ENCODE results near the gene ACTN1. TPM values are rescaled to one million over a fixed set of nuclear protein-coding genes. Genes with fewer than 3 reads are reported as not detected.
A peak's percentile ranks its signal among the peaks of the same experiment; 100 is the strongest.
"Not testable (repeated sequence)": the region's sequence is repeated elsewhere in the genome, so short reads cannot be mapped to it uniquely, and the experiment has no call there.

The ACTN1 gene
- total RNA-seq, 2 experiments from 2014 or later, result 70.6 to 72.2 TPM

DNA sequence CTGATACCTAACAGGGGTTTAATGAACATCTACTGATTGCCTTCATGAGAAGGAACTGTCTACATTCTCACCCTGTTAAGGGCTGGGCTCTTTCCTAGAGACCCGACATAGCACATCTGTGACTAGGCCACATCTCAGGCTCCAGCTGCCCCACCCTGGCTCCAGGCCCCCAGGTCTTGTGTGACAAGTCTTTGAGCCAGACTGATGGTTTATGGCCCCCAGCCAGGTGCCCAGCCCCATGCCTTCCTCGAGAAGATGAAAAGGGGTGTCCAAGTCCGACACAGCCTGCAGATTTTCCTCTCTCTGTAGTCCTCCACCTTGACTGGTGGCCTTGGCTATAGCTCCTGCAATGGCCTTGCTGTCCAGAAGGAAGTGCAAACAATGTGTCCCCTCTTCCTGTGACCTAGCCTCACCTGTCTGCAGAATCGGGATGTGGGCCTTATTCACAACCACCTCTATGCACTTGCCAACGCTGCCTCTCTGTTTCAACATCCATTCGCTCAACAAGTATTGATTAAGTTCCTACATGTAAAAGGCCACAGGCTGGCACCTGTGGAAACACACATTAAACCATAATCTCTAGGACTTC, 4.2 kb downstream of the ACTN1 start:
- no peak overlapping the region for H3K4me3 Mint-ChIP-seq
- CTCF ChIA-PET, result interaction anchor here (1.2 kb wide), 1 partner anchor 63 kb away, joined by 3 read pairs; no protein-coding TSS in a partner anchor
- peaks cover 47% of the 10 kb centered on the region for H3K4me1 Mint-ChIP-seq (ENCODE audit: low read depth)
- DNase-seq, result no peak
- POLR2A ChIA-PET, result interaction anchor here (0.6 to 0.9 kb wide), 2 partner anchors 94 to 528 kb away, joined by 3 read pairs; no protein-coding TSS in a partner anchor
- peaks cover 21% of the 10 kb centered on the region for H3K9me3 Mint-ChIP-seq
- peaks cover under 1% of the 10 kb centered on the region for H3K27me3 Mint-ChIP-seq
- H3K36me3 Mint-ChIP-seq, result peaks cover 29% of the 10 kb centered on the region
- no peak overlapping the region for H3K27ac Mint-ChIP-seq
- intact Hi-C loops (cut with micrococcal nuclease), result loop anchor here (5.0 kb wide), 1 partner anchor 127 kb away; no protein-coding TSS in a partner anchor

GRCh38 chr14:68973639-68974038, 5.5 kb downstream of the ACTN1 start:
- Mint-ChIP-seq H3K27ac (no peak overlapping the region), H3K27me3 (no peaks in the 10 kb centered on the region), H3K4me3 (no peak overlapping the region), H3K36me3 (peaks cover 29% of the 10 kb centered on the region), H3K4me1 (ENCODE audit: low read depth) (peaks cover 59% of the 10 kb centered on the region), H3K9me3 (peaks cover 21% of the 10 kb centered on the region)
- DNase-seq, result no peak
- ChIA-PET CTCF (interaction anchor here (1.2 kb wide), 1 partner anchor 62 kb away, joined by 3 read pairs; no protein-coding TSS in a partner anchor), POLR2A (no interaction called here)
- intact Hi-C loops (cut with micrococcal nuclease), result no loop called here

DNA sequence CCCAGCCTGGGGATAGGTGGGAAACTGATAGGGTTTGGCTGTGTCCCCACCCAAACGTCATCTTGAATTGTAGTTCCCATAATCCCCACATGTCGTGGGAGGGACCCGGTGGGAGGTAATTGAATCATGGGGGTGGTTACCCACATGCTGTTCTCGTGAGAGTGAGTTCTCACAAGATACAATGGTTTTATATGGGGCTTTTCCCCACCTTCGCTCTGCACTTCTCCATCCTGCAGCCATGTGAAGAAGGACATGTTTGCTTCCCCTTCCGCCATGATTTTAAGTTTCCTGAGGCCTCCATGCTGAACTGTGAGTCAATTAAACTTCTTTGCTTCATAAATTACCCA, 5.9 kb downstream of the ACTN1 start:
- peaks cover 21% of the 10 kb centered on the region for H3K9me3 Mint-ChIP-seq
- DNase-seq; H3K27ac Mint-ChIP-seq; H3K4me3 Mint-ChIP-seq; POLR2A ChIA-PET; intact Hi-C loops (cut with micrococcal nuclease); CTCF ChIA-PET; H3K27me3 Mint-ChIP-seq: not testable (repeated sequence)
- H3K36me3 Mint-ChIP-seq, result peaks cover 29% of the 10 kb centered on the region
- peaks cover 63% of the 10 kb centered on the region for H3K4me1 Mint-ChIP-seq (ENCODE audit: low read depth)

- Mint-ChIP-seq H3K36me3 (peaks cover 29% of the 10 kb centered on the region), H3K4me1 (ENCODE audit: low read depth) (peaks cover 69% of the 10 kb centered on the region), H3K4me3 (no peak overlapping the region), H3K27ac (no peak overlapping the region), H3K9me3 (peaks cover 21% of the 10 kb centered on the region), H3K27me3 (no peaks in the 10 kb centered on the region)
- CTCF ChIA-PET, result no interaction called here
- intact Hi-C loops (cut with micrococcal nuclease), result no loop called here
- DNase-seq, result no peak
- POLR2A ChIA-PET, result no interaction called here
These were observed 6.4 kb downstream of the ACTN1 start for GRCh38 chr14:68972507-68973218.

GRCh38 chr14:68971411-68972035, 7.6 kb downstream of the ACTN1 start:
- POLR2A ChIA-PET, result no interaction called here
- DNase-seq, result no peak
- Mint-ChIP-seq H3K9me3 (peaks cover 21% of the 10 kb centered on the region), H3K36me3 (peaks cover 29% of the 10 kb centered on the region), H3K27me3 (no peaks in the 10 kb centered on the region), H3K4me1 (ENCODE audit: low read depth) (peaks cover 69% of the 10 kb centered on the region), H3K27ac (peak overlapping the region; percentile 21), H3K4me3 (no peak overlapping the region)
- intact Hi-C loops (cut with micrococcal nuclease), result no loop called here
- CTCF ChIA-PET, result no interaction called here

DNA sequence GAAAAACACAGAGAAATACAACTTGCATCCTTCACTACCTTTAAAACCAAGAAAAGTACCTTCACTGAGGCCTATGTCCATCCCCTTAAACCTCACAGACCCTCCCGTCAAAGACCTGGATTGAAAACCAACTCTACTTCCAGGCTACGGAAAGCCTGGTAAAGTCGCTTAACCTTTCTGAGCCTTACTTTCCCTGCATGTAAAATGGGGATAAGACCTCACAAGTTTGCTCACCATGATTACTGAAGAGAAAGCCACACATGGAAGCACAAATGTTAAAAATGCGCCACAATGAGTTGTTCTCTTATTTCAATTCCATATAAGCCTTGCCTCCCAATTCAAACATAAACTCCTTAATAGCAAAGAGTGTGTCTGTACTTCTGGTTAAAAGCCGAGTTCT, 8.4 kb downstream of the ACTN1 start:
- Mint-ChIP-seq H3K4me3 (no peak overlapping the region), H3K4me1 (ENCODE audit: low read depth) (peaks cover 67% of the 10 kb centered on the region), H3K27ac (peak overlapping the region; percentile 68), H3K9me3 (peaks cover 21% of the 10 kb centered on the region), H3K36me3 (peaks cover 29% of the 10 kb centered on the region), H3K27me3 (no peaks in the 10 kb centered on the region)
- POLR2A ChIA-PET, result interaction anchor here (0.9 kb wide), 1 partner anchor 13 kb away, joined by 3 read pairs; no protein-coding TSS in a partner anchor
- intact Hi-C loops (cut with micrococcal nuclease), result no loop called here
- CTCF ChIA-PET, result no interaction called here
- DNase-seq, result no peak

- no peak overlapping the region for H3K4me3 Mint-ChIP-seq
- H3K9me3 Mint-ChIP-seq, result peaks cover 21% of the 10 kb centered on the region
- CTCF ChIA-PET, result interaction anchor here (1.6 kb wide), 1 partner anchor 59 kb away, joined by 8 read pairs; no protein-coding TSS in a partner anchor
- peak; percentile 21 for DNase-seq
- POLR2A ChIA-PET, result interaction anchor here (0.9 kb wide), 1 partner anchor 12 kb away, joined by 3 read pairs; no protein-coding TSS in a partner anchor
- no peaks in the 10 kb centered on the region for H3K27me3 Mint-ChIP-seq
- peaks cover 69% of the 10 kb centered on the region for H3K4me1 Mint-ChIP-seq (ENCODE audit: low read depth)
- intact Hi-C loops (cut with micrococcal nuclease), result no loop called here
- H3K36me3 Mint-ChIP-seq, result peaks cover 29% of the 10 kb centered on the region
- peak overlapping the region; percentile 68 for H3K27ac Mint-ChIP-seq
These were observed 9.0 kb downstream of the ACTN1 start for GRCh38 chr14:68970038-68970612.

DNA sequence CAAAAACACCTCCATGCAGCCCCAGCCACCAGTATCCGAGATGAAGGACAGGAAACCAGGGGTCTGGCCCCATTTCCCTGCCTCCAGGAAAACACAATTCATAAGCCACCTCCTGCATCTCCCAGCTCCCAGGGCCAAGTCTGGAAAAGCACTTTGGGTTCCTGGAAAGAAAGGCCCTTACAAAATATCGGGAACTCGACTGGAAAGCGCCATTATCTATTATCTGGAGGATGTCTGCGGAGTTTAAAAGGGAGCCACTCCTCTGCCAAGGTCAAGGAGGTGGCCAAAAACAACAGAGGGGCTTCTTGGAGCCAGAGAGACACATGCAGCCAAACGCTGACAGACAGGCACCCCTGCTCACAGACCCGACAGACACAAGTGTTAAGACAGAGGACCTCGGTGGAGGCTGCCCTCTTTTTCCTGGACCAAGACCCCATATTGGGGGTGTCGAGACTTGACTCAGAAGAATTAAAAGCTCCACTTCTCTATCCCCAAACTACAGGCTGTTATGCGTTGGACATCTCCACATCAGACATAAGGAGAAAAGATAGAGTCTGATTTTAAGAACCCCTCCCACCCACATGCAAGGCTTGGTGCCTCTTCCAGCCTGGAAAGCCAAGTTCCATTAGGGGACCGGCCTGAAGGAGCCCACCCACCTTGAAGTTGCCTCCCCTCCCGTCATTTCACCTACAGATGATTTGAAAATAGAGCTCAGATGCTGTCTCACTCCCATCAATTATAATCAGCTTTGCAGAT, 9.6 kb downstream of the ACTN1 start:
- peaks cover 19% of the 10 kb centered on the region for H3K9me3 Mint-ChIP-seq
- intact Hi-C loops (cut with micrococcal nuclease), result no loop called here
- DNase-seq, result no peak
- H3K4me1 Mint-ChIP-seq (ENCODE audit: low read depth), result peaks cover 70% of the 10 kb centered on the region
- H3K36me3 Mint-ChIP-seq, result peaks cover 24% of the 10 kb centered on the region
- H3K27me3 Mint-ChIP-seq, result no peaks in the 10 kb centered on the region
- H3K4me3 Mint-ChIP-seq, result no peak overlapping the region
- peak overlapping the region; percentile 68 for H3K27ac Mint-ChIP-seq
- CTCF ChIA-PET, result interaction anchor here (0.6 to 2.0 kb wide), 5 partner anchors 9 to 234 kb away, joined by 3 to 8 read pairs (median 5); no protein-coding TSS in a partner anchor
- POLR2A ChIA-PET, result no interaction called here

GRCh38 chr14:68968721-68969120, 10.4 kb downstream of the ACTN1 start:
- Mint-ChIP-seq H3K27me3 (no peaks in the 10 kb centered on the region), H3K9me3 (peaks cover 14% of the 10 kb centered on the region), H3K4me3 (no peak overlapping the region), H3K27ac (no peak overlapping the region), H3K4me1 (ENCODE audit: low read depth) (peaks cover 70% of the 10 kb centered on the region), H3K36me3 (peaks cover 18% of the 10 kb centered on the region)
- intact Hi-C loops (cut with micrococcal nuclease), result no loop called here
- DNase-seq, result no peak
- ChIA-PET POLR2A (no interaction called here), CTCF (interaction anchor here (0.6 to 2.0 kb wide), 6 partner anchors 8 to 233 kb away, joined by 3 to 8 read pairs (median 4); no protein-coding TSS in a partner anchor)

- Mint-ChIP-seq H3K9me3 (peaks cover 7% of the 10 kb centered on the region), H3K4me3 (no peak overlapping the region), H3K4me1 (ENCODE audit: low read depth) (peaks cover 76% of the 10 kb centered on the region), H3K27me3 (no peaks in the 10 kb centered on the region), H3K27ac (peak overlapping the region; percentile 73), H3K36me3 (peaks cover 14% of the 10 kb centered on the region)
- ChIA-PET POLR2A (no interaction called here), CTCF (interaction anchor here (0.6 to 2.0 kb wide), 4 partner anchors 8 to 56 kb away, joined by 3 to 6 read pairs (median 4); no protein-coding TSS in a partner anchor)
- intact Hi-C loops (cut with micrococcal nuclease), result no loop called here
- DNase-seq, result peak; percentile 67
These were observed 11.1 kb downstream of the ACTN1 start for GRCh38 chr14:68968051-68968450.

DNA sequence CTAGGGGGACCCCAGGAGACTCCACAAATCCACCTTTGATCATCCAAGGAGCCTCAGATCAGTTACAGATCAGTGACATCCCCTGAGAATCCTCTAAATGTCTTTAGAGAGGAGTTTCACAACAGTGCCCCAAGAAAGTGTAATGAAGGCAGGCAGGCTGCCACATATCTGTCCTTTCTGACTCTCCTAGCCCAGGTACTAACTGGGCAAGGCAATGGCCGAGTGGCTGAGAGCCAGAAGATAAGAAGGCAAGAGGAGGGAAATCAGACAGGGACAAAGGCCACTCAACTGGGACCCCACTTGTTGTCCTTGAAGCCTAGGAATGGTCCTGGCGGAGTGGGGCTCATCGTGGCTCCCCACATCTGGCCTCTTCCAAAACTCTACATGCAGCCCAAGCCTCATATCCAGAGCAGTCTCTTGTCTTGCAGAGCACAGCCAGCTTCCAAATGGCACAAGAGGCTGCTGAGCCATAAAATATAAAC, 11.6 kb downstream of the ACTN1 start:
- Mint-ChIP-seq H3K4me3 (no peak overlapping the region), H3K9me3 (peaks cover 2% of the 10 kb centered on the region), H3K4me1 (ENCODE audit: low read depth) (peaks cover 81% of the 10 kb centered on the region), H3K36me3 (peaks cover 8% of the 10 kb centered on the region), H3K27me3 (no peaks in the 10 kb centered on the region), H3K27ac (peak overlapping the region; percentile 73)
- DNase-seq, result no peak
- intact Hi-C loops (cut with micrococcal nuclease), result no loop called here
- CTCF ChIA-PET, result interaction anchor here (1.8 to 2.0 kb wide), 2 partner anchors 7 to 19 kb away, joined by 5 to 6 read pairs; no protein-coding TSS in a partner anchor
- POLR2A ChIA-PET, result interaction anchor here (1.0 kb wide), 1 partner anchor 10 kb away, joined by 3 read pairs; no protein-coding TSS in a partner anchor
